ENCODE data around the gene CNKSR1.

Gene CNKSR1

DNA sequence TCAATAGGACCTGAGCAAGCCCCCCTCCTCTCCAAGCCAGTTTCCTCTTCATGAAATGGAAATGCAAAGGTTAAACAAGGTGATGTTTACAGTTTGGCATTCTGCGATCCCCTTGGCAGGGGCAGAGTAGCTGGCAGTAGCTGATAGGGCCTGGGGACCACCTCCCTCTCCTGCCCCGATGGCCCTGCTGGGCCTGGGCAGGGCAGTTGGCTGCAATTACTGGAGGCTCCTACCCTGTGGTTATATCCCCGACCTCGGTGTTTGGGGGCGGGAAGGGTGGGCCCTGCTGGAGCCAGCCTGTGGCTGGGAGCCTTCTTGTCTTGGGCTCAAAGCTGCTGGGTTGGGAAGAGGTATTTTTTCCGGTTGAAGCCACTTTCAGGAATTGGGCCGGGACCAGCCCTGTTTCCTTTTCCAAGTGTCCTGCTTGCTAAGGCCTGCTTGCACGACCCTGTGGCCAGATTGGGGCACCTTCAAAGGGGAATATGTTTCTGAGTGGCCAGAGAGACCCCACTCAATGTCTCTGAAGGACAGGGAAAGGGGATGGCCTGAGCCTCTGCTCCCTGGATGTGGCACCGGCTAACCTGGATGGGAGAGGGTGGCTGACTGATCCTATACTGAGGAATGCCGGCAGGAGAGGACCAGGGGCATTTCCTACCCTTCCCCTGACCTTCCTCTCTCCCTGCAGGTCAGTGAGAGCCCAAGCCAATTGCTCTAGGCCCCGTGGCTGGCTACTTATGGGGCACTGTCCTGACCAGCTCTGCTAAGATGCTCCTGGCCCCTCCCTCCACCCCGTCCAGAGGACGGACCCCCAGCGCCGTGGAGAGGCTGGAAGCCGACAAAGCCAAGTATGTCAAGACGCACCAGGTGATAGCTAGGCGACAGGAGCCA, 16.5 kb upstream of the CNKSR1 start:
- DNase-seq: no peak

DNA sequence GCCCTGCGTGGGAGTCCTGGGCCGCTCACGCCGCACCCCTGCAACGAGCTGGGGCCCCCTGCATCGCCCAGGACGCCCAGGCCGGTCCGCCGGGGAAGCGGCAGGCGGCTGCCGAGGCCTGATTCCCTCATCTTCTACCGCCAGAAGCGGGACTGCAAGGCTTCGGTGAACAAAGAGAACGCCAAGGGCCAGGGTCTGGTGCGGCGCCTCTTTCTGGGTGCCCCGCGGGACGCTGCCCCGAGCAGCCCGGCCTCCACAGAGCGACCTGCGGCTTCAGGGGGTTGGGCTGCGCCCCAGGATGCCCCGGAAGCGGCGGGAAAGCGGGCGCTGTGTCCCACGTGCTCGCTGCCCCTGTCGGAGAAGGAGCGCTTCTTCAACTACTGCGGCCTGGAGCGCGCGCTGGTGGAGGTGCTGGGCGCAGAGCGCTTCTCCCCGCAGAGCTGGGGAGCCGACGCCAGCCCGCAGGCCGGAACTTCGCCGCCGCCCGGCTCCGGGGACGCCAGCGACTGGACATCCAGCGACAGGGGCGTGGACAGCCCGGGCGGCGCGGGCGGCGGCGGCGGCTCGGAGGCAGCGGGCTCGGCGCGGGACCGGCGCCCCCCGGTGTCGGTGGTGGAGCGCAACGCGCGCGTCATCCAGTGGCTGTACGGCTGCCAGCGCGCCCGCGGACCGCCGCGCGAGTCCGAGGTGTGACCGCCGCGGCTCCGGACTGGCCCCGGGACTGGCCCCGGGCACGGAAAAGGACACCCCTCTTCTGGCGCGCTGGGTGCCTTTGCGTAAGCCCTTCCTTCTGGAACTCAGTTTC, 15.7 kb upstream of the CNKSR1 start:
- peak; percentile 86 for DNase-seq

DNA sequence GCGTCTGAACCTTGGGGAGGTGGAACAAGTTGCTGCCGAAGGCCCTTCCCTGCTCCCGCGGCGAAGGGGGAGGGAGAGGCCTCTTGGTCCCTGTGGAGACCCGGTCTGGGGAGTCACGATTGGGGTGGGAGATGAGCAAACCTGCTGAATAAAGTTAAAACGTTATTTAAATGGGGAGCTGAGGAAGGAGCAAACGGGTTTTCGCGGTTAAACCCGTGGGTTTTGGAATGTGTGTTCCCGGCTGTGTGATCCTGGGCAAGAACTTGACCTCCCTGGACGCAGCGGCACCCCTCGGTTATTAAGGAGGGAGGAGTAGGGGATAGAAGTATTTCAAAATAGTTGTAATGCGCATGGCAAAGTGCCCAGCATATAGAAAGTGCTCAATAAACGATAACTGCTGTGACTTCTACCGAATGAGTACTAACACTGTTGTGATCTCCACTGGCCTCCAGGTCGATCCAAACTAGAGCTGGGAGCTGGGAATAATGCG, 15.0 kb upstream of the CNKSR1 start:
- no peak for DNase-seq

DNA sequence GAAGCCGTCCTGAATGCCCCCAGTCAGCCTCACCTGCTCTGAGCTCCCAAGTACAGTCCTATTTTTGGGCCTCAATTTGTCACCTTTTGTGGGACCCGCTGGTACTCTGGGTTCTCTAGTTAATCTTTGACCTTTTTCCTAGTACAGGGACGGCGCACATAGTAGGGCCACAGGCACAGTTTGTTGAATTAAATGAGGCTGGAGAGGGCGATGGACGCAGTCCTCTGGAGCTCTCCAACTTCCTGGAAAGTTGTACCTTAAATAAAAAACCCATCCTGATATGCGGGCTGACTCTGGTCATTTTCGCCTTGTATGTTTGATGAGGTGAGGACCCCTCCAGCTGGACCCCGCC, 13.6 kb upstream of the CNKSR1 start:
- DNase-seq: no peak

DNA sequence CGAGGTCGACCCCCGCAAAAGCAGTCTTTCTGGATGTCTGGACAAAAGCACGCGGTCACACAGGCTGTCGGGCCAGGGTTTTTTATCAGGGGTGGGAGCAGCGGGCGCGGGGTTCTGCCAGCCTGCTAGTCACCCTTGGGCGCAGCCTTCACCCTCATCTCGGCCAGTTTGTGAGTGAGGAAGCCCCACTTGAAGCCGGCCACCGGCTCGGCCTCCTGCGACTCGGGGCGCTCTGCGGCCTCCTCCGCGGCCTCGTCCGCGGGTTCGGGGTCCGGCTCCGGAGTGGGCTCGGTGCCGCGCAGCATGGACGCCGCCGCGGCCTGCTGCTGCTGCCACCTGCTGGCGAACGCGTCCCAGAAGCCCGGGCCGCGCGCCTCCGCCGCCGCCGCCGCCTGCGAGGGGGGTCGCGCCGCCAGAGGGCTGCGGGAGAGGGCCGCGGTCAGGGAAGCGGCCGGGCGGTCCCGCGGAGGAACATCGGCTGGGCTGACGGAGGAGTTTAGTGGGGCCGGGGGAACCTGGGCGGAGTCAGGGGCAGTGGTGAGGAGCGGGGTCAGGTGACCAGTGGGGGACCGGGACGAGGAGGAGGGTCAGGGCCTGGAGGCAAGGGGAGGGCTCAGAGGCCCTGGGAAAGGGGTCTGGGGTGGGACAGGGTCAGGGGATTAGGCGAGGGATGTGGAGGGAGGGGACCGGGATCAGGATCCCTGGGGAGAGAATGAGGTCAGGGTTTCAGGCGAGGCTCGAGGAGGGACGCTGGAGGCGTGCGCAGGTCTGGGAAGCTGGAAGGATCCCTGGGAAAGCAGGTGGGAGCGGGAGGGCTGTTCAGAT, 13.0 kb upstream of the CNKSR1 start:
- DNase-seq: peak; percentile 83

DNA sequence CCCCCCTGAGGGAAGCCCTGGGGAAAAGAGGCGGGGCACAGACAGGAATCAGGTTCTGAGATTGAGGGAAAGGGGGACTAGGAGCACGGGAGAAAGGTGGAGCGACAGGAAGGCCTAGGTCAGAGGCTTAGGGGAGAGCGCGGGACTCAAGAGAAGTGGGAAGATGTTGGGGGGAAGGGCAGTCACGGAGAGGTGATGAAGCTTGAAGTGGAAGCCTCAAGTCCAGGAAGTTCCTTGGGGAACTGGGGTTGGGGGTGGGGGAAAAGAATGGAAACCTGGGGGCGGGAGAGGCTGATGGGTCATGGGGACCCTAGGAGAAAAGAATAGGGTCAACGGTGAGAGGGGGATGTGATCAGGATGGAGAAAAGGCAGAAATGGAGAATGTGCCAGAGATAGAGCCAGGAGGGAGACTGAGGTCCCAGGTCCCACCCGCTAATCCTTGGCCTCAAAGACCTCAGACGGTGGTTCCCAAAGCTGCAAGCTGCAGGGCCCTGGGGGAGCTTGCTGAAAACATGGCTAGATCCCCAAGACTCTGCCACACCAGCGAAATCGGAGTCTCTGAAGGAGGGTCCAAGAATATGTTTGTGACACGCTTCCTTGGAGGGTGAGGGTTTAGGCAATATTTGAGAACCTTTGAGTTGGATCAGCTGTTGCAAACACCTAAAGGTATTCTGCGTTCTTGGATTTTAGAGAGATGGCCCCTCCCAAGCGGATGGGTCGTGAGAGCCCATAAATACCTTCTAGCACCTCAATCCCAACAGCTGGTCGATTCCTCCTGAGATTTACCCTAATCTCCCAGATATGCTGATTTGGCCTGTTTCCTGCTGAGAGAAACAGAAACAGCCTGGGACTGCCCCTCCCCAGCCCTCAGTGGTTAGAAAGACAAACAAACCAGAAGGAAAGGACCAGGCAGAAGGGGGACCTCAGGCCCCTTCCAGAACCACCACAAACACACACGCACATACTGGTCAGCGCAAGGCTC, 12.1 kb upstream of the CNKSR1 start:
- no peak for DNase-seq

DNA sequence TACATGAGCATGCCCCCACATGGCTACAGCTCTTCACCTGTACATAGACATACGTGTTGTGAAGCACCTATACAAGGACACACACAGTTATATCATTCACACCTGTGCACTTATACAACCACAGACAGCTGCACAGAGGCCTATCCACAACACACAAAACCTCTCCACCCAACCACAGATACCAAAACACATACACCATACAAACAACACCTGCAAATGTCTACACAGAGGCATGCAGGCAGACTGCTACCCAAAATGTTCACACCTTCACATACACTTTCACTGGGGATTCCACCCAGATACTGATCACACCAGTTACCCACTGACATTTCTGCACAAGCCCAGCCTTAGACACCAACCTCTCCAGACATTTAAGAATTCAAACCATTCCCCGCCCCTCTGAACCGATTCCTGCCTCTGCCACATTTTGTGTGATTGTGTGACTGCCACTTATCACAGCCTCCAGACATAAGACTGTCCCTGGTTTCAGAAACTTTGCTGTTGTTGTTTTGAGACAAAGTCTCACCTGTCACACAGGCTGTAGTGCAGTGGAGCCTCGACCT, 10.5 kb upstream of the CNKSR1 start:
- no peak for DNase-seq

DNA sequence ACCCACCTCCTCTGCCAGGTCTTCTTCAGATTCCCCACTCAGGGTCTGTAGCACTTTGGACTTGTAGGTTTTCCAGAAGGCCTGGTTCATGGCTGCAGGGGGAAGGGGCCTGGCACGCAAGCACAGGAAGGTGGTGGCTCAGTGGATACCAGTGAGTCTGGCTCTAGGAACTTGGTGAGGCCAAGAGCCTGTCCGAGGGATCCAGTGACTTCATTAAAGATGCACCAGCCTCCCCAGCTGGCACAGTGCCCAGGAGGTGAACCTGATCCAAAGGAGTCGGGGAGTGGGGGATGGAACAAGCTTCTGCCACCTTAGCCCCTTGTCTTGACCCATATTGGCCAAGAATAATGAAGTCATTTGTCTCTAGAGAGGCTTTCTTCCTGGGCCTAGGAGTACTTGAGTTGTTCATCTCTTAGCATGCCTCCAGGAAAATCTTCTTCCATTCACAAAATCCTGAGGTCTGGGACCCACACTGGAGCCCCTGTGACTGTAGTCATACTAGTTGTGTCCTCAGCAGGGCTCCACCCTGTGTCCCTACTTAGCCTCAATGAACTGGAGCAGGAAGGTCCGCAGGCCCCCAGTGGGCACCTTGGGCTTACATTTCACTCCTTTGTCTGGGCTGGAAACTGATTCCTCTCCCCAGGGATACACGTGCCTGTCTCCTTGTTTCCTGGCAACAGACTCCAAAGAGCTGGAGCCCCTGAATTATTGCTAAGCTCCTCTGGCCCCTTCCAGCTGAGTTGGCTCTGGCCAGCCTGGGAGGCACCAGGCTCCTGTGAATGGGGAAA, 8.7 kb upstream of the CNKSR1 start, which contains the start of gene C1orf232:
Gene C1orf232 (minus strand): TSS at position 554 of the 788 bp plus-strand sequence. CDS start 464 bp downstream, at position 90.
- peak; percentile 84 for DNase-seq

DNA sequence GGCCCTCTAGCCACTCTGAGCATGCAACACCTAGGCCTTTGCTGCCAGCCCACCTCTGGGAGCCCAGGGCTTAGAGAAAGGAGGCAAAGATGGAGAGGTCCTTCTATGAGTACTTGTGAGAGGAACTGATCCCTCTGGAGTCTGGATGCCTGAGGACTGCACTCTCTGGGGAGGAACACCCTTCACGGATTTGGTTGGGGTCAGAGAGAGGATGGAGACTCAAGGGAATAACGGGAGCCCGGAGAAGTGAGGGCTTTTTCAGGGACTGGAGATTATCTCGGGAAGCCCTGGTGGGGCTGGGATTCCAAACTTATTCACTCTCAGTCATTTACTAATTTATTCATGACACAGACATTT, 8.1 kb upstream of the CNKSR1 start:
- DNase-seq: no peak

DNA sequence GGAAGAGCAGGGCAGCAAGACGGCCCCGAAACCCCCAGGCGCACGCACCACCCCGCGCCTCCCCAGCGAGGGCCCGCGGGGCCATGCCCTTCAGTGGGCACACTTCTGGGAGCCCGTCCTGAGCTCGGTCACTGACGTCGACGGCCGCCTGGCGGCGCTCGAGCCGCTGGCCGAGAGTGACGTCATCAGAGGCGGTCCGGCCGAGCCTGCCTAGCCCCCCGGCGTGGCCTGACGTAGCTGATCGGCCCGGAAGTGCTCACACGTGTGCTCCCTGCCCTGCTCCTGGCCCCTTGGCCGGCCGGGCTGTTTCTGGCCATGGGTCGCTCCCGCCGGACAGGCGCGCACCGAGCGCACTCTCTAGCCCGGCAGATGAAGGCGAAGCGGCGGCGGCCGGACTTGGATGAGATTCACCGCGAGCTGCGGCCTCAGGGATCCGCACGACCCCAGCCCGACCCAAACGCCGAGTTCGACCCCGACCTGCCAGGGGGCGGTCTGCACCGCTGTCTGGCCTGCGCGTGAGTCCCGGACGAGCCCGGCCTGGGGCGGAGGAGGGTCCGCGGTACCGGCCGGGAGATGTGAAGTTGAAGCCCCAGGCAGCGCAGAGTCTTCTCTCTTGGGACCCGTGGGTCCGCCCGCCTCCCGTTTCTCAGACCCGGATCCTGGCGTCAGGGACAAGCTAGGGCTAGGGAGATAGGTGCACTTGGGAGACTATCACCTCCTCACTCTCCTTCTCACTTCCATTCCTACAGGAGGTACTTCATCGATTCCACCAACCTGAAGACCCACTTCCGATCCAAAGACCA, 7.4 kb upstream of the CNKSR1 start, which contains the start of gene ZNF593:
Gene ZNF593 (plus strand): TSS at position 240 of the 803 bp plus-strand sequence. CDS start 76 bp downstream, at position 316.
- DNase-seq: peak; percentile 95

DNA sequence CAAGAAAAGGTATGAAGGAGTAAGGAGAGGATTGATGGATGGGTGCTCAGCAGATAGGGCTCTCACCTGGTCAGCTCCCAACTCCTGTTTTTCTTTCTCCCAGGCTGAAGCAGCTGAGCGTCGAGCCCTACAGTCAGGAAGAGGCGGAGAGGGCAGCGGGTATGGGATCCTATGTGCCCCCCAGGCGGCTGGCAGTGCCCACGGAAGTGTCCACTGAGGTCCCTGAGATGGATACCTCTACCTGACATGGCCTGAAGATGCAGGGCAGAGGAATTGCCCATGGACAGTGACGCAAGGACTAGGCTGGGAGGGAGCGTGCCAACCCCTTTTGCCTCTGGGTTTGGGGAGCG, 6.8 kb upstream of the CNKSR1 start:
- DNase-seq: no peak

DNA sequence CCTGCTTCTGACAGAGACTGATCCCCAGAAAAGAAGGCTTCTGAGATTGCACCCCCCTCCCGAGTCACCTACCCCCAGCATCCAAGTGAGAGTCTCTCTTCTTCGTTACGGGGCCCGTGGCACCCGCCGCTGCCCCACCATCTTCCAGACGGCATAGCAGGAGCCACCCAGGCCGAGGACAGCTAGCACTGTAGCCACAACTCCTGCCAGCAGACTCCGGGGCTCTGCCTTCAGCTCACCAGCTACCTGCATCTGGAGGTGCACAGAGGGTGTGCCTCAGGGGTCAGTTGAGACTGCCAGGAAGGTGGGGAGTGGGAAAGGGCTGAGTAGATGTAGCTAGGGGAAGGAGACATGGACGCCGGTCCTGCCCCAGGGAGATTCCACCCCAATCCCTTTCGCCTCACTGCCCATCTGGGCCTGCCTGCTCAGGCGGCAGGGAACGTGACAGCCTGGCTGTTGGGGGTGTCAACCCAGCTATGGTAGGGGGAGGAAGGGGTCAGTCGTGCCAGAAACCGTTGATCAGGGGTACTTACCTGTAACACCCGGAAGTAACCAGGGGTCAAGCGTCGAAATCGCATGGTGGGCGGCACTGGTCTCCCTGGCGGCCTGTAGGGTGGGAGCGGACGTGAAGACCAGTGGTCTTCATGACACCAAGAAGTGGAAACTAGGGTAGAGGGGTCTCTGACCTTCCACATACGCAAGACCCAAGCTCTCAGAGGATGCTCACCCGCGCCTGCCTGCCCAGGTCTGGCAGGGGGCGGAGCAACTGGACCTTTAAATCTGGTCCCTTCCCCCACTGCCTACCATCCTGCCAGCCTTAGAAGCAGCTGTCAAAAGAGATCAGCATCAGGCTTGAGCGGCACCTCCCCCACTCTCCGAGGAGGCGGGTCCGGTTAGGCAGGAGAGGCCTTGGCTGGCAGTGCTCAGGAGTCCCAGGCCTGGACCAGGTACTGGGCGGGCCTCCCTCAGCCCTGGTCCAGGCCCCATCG, 5.9 kb upstream of the CNKSR1 start, which contains the start of gene ZNF593OS:
Gene ZNF593OS (minus strand): TSS at position 749 of the 989 bp plus-strand sequence. CDS start 171 bp downstream, at position 578.
- peak; percentile 99 for DNase-seq

DNA sequence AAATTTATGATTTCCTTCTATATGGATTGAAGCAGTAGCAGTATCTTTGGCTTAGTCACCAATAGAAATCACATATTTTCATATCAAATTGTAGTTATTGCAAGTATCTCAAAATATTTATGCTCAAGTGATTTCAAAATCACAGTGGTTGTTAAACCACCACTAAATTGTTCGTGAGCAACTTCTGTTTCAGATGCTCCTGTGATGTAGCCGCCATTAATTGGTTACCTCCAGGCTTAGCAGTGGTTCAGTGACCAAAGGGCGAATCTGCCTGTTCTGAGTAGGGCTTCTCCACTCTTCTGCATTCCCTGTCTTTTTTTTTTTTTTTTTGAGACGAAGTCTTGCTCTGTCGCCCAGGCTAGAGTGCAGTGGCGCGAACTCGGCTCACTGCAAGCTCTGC, 1.9 kb upstream of the CNKSR1 start:
- DNase-seq: no peak

DNA sequence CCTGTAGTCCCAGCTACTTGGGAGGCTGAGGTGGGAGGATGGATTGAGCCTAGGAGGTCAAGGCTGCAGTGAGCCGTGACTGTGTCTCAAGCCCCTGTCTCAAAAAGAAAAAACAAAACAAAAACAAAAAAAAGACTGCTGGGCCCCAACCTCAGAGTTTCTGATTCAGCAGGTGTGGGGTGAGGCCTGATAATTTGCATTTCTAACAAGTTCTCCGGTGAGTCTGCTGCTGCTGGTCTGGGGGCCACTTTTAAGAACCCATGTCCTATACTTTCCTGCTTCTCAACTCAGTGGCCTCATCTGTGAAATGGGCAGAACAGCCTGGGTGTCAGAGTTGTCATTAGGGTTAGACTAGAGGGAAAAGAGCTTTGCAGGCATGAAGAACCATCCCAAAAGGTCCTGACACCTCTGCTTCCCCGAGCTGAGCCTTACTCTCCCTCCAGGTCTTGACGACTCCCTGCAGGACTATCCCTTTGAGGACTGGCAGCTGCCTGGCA, 2.8 kb downstream of the CNKSR1 start:
- DNase-seq: no peak

DNA sequence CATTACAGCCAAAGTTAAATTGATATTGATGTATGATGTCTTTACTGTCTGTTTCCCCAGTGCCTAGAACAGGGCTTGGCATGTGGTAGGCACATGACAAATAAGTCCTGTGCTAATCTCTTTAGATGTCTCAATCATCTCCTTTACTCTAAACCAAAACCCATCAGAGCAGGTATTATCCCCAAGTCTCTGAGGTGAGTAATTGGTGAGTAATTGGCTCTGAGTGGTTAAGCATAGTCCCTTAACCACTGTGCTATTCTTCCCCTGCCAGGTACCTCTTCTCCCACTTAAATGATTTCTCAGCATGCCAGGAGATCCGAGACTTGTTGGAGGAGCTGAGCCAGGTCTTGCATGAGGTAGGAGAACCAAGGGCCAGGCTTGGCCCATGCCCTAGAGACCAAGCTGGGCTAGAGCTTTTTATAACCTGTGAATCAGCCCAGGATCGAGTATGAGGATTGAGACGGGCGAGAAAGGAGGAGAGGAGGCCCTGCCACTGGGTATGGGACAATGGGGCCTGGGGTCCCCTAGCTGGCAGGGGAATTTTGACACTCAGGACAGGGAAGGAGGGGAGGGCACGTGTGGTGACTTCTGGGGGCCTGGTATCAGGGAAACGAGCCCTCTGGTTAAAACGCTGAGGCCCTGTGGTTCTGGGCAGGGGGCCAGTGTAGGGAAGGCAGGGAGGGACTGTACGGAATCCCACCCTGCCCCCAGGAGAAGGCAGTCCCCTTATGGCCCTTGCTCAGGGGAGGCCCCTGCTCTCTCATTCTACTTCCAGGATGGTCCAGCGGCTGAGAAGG, 4.5 kb downstream of the CNKSR1 start:
- DNase-seq: no peak

DNA sequence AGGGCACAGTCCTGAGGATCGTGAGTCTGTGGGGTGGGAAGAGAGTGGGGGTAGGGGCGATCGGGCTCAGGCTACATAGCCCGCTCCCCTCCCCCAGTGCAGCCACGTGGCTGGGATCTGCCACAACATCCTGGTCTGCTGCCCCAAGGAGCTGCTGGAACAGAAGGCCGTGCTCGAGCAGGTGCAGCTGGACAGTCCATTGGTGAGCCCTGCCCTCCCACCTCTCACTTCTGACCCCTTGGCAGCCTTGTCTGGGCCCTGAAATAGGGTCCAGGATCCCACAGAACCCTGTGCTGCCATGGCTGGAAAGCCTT, 5.0 kb downstream of the CNKSR1 start:
- no peak for DNase-seq

DNA sequence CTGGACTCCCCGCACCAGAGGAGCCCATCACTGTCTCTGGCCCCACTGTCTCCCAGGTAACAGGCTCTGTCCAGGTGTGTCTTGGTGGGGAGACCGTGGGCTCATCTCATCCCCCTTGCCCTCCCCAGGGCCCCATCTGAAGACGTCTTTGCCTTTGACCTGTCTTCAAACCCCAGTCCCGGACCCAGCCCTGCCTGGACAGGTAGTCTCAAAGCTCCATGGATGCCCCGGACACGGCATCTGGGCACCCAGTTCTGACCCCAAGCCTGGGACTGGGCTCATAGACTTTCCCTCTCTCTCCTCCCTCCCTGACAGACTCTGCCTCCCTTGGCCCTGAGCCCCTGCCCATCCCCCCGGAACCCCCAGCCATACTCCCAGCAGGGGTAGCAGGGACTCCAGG, 6.8 kb downstream of the CNKSR1 start:
- DNase-seq: no peak

Data from eye (tissue), 1 donor.